Activated T-helper 1 cell treated with anti-CD3 and anti-CD28 coated beads, Interleukin-2, amount 50 U/mL, for 16 hours (primary cell): Measurements from ENCODE around the gene OBP2A.

Experiments
- DNase-seq, 2 donors: peaks; one replicate each; pipeline ENCODE4 v3.0.0-alpha.2; 2020; ENCODE audit warnings: low read depth in 1 of 2, low spot score in 1 of 2

OBP2A gene

GRCh38 chr9:135592331-135592590 is 46.3 kb downstream of the OBP2A start:
- DNase-seq: no peak

DNA sequence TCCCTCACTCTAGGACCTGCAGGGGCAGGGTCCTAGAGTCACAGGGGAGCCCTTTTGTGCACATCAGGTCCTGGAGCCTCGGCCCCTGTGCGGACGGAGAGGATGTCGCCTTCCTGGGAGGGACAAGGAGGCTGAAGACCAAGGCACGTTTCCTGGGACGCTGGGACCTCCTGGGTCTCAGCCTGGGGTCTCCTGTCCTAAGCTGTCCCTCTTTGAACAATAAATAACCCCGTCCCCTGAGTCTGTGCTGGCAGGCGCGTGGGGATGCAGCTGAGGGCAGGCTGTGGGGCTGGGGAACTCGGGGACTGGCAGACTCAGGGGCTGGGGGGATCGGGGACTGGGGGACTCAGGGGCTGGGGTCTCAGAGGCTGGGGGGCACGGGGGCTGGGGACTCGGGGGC is 46.7 kb downstream of the OBP2A start:
- no peak for DNase-seq

DNA sequence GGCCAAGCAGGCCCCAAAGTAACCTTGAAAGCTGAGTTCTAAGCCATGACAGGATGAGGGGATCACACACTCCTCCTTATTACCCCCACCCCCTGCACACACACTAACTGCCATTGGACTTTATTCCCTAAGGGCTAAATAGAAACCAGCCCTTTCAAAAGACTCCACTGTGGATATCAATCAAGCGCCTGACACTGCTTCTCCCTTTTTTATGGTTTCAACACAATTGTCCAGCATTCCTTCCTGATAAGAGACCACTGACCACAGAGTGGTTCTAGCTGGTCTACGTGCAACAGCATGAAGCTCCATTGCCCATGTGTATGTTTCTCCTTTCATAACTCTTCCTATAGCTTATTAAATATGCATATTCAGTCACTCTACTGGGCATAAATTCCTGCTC is 50.3 kb downstream of the OBP2A start:
- DNase-seq: no peak
